HG03103 (cell line): ENCODE measurements around the gene D2HGDH.
"Not testable (repeated sequence)": the region's sequence is repeated elsewhere in the genome, so short reads cannot be mapped to it uniquely, and the experiment has no call there.

Experiments
- ATAC-seq: cut with Tn5 transposase; IDR thresholded peaks from one replicate; pipeline ENCODE4 v1.9.1; 2021; ENCODE audit warnings: low read depth; ENCODE audit not compliant: unreplicated experiment

Gene D2HGDH

DNA sequence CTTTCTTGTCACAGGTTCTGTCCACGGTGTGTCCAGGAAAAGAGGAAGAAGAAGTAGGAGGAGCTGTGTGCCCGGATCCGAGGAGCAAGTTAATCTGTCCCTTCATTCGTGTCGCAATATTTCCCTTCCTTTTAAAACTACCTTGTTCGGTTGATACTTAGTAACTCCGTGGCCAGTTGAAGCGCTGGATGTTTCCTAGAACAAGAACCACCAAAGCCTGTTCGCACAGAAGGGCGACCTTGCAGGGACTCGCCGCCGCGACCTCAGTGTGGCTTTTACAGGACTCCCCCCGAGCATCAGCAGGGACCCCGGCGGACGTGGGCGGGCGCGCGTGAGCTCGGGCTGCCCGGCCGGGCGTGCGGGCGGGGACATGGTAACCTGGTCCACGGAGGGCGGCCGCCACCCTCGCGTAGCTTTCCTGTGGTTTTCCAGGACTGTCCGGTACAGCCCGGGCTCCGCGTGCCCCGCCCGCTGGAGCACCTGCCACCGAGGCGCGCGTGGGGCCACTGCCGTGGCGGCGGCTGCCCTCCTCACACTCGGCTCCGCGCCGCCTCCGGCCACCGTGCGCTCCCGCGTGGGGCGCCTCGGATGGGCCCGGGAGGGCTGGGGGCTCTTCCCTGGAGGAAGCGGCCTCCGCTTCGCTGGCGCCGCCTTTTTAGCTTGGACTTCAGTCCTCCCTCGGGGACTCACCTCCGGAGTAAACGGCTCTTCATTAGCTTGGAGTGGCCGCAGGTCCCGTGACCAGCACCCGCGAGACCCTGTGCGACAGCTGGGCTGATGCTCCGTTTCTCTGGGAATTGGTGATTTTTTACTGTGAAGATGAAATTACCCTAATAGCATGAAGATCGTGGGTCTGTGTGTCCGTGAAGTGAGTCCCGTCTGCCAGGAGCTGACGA, 9.2 kb upstream of the D2HGDH start:
- ATAC-seq = no peak

DNA sequence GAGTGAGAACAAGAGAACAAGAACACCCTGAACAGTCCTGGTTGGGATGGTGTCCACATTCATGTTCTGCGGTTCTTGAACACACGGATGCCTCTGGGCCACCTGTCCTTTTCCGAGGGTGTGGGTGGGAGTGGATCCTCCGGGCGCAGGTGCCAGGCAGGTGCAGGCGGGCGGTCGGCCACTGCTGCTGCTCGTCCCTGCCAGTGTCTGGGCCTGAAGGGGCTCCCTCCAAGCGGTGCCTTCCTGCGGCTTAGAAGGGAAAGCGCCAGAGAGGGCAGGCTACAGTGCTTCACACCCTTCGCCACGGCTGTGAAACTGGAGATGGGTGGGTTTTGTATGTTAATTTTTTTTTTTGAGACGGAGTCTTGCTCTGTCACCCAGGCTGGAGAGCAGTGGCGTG, 8.0 kb upstream of the D2HGDH start:
- ATAC-seq = no peak

DNA sequence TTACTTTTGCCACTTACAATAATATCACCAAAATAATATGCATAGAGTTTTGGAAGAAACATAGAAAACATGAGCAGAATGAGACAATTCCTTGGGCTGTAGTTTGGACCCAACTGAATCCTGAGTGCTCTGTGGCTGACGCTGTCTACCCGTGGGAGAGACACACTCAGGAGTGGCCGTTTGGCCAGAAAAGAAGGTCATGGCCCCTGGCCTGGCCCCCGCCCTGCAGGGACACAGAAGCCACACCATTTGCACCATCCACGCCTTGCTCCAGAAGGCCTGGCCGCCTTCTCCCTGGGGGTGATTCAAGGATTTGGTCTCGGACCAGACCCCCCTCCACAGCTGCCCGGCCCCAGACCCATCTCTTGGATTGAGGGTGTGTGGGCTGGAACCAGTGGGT, 6.4 kb upstream of the D2HGDH start:
- no peak for ATAC-seq

DNA sequence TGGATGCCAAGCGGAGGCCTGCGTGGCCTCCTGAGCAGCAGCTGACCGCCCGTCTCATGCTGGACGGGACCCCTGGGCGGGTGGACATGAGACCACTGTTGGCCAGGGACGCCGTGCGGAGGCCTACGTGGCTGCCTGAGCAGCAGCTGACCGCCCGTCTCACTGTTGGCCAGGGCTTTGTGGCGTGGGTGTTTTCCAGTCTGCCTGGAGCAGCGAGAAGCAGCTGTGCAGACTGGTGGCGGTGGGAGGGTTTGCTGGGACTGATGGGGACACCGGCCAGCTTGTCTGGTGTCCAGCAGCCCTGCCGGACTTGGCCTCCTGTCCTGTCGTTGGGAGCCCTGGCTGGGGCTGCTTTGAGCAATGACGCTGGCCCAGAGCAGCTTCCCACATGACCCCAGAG, 5.8 kb upstream of the D2HGDH start:
- no peak for ATAC-seq

DNA sequence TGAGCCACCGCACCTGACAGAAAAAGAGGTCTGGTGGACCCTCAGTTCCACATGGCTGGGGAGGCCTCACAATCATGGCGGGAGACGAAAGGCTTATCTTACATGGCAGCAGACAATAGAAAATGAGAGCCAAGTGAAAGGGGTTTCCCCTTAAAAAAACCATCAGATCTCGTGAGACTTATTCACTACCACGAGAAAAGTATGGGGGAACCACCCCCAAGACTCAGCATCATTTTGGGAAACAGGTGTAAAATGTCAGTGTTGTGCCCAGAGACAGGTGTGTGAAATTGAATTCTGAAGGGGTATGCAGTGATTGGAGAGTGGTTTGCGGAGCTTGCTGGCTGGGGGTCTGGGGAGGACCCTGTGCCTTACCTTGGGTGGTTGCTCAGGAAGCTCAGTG, 4.6 kb upstream of the D2HGDH start:
- no peak for ATAC-seq

DNA sequence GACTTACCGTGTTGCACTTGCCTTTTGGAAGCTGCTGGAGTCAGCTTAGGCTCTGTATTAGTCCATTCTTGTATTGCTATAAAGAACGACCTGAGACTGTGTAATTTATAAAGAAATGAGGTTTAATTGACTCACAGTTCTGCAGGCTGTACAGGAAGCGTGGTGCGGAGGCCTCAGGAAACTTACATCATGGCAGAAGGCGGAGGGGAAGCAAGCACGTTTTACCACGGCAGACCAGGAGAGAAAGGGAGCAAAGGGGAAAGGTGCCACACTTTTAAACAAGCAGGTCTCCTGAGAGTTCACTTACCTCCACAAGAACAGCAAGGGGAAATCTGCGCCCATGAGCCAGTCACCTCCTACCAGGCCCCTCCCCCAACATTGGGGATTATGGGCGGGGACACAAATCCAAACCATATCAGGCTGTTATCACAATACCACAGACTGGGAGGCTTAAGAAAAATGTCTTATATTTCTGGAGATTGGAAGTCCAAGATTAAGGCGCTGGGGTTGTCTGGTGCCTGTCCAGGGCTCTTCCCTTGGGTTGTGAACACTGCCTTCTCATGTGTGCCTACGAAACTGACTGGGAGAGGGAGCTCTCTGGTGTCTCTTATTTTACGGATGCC, 3.6 kb upstream of the D2HGDH start:
- ATAC-seq = no peak

DNA sequence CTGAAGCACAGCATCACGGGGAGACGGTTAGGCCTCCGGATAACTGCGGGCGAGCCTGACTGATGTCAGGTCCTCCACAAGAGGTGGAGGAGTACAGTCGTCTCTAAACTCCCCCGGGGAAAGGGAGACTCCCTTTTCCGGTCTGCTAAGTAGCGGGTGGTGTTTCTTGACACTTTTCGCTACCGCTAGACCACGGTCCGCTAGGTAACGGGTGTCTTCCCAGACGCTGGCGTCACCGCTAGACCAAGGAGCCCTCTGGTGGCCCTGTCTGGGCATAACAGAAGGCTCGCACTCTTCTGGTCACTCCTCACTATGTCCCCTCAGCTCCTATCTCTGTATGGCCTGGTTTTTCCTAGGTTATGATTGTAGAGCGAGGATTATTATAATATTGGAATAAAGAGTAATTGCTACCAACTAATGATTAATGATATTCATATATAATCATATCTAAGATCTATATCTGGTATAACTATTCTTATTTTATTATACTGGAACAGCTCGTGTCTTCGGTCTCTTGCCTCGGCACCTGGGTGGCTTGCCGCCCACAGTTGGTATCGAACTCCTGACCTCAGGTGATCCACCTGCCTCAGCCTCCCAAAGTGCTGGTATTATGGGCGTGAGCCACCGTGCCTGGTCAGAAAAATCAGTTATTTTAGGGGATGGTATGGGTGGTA, 1.8 kb upstream of the D2HGDH start:
- not testable (repeated sequence) for ATAC-seq

DNA sequence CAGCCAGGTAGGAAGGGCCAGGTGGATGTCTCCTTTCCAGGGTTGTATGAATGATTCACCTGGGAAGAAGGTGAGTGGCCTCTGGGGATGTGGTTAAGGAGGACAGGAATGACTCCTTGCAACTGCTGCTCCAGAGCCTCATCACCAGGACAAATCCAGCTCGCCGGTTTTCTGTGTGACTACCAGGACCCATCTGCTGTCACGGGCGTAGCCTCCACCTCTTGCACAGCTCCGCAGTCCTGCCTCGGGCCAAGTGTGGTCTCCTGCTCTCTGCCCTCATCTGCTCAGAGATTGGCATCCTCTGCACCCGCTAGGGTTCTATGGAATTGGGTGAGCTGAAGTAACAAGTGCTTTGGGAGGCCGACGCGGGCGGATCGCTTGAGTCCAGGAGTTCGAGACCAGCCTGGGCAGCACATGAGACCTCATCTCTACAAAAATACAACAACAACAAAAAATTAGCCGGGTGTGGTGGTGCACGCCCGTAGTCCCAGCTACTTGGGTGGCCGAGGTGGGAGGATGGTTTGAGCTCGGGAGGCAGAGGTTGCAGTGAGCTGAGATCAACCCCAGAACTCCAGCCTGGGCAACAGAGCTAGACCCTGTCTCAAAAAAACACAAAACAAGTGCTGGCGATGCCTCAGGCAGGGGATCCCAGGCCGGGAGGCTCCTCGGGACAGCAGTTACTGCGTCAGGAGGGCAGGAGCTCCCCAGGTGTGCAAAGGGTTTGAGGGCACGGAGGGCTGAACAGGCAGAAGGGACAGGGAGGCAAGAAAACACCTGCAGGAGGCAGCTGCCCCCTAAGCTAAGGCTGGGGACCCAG, 831 bp upstream of the D2HGDH start:
- no peak for ATAC-seq

DNA sequence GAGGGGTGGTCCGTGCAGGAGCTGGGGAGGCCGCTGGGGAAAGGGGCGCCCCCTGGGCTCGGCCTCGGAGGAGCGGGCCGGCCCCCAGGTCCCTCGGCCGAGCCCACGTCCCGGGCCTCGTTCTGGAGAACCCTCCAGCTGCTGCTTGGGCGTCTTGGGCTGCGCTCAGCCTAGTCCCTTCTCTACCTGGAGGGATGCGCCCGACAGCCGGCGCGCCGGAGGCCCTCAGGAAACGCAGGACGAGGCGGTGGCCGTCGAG, 293 bp upstream of the D2HGDH start:
- ATAC-seq = peak; percentile 17

DNA sequence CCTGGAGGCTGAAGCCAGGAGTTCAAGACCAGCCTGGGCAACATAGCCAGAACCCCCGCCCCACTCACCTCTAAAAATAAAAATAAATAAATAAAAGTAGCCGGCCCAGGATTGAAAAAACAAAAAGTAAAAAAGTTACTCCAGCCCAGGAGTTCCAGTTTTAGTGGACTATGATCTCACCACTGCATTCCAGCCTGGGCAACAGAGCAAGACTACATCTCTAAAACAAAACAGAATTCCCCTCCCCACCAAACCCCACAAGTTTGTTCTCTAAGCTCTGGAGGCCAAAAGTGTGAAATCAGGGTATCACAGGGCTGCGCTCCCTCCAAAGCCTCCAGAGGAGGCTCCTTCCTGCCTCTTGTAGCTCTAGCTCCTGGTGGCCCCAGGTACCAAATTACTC, 1.7 kb downstream of the D2HGDH start:
- no peak for ATAC-seq

DNA sequence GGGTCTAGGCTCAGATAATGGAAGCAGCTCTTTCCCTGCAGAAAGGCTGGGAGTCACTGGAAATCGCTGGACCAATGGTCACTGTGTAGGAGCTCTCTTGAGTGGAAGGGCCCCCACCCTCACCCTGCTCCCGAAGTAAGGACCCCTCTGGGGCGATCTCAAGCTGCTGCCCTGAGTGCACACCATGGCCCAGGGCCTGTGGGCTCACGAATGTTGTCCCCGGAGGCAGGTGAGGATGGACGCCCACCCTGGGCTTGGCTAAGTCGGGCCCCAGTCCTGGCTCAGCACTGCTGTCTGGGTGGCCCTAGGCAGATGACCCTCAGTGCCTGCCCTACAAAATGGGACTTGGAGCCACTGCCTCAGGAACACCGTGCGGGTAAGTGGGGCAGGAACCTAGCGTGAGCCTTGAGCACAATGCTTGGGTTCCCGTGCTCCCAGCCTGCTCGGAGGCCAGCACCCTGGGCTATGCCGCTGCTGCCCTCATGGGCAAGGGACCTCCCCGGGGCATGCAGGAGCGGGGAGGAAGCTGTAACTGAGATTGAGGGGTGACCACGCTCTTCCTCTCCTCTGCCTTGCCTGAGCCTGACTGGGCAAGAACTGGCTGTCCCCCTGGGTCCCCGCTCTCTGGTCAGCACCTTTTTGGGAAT, 3.7 kb downstream of the D2HGDH start:
- ATAC-seq = no peak

DNA sequence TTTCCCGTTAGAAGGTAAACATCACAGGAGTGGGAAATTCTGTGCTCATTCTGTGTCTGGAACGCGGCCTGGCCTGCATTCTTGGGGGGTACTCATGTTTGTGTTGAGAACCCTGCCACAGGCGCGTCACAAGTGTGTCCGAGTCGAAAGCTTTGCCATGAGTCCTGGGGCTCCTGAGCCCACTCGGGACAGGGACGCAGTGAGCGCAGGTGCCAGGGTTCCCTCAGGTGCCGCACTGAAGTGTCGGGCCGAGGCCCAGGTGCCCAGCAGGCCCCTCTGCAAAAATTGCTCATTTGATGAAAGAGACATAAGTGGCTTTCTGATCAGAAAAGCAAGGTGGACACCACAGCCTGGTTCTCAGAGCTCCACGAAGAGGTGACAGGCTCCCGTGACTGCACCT, 4.7 kb downstream of the D2HGDH start:
- ATAC-seq = no peak

DNA sequence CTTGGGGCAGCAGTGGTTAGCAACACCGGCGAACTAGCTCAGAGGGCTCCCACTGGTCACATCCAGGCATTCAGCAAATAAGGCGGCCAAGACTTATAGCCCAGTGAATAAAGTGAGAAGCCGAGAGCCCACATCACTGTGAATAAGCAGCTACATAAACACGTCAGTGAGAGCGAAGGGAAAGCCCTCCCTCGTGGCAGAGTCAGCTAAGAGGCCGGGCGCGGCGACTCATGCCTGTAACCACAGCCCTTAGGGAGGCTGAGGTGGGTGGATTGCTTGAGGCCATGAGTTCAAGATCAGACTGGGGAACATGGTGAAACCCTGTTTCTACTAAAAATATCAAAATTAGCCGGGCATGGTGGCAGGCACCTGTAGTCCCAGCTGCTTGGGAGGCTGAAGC, 5.2 kb downstream of the D2HGDH start:
- no peak for ATAC-seq

DNA sequence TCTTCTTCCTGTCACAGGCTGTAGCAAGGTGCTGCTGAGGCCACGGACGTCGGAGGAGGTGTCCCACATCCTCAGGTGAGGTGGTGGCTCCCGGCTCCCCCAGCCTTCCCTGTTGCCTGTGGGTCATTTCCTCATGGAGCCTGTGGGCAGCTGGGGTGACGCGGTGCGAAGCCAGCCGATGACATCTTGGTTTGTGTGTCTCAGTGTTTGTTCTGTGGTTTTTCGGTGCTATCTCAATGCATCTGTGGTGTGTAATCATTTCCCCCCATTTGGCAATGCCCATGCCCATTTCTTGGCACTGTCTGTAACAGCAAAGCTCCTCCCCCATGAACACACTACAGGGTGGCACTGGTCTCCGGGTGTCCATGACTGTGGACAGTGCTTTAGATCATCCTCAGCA, 6.6 kb downstream of the D2HGDH start:
- ATAC-seq = no peak

DNA sequence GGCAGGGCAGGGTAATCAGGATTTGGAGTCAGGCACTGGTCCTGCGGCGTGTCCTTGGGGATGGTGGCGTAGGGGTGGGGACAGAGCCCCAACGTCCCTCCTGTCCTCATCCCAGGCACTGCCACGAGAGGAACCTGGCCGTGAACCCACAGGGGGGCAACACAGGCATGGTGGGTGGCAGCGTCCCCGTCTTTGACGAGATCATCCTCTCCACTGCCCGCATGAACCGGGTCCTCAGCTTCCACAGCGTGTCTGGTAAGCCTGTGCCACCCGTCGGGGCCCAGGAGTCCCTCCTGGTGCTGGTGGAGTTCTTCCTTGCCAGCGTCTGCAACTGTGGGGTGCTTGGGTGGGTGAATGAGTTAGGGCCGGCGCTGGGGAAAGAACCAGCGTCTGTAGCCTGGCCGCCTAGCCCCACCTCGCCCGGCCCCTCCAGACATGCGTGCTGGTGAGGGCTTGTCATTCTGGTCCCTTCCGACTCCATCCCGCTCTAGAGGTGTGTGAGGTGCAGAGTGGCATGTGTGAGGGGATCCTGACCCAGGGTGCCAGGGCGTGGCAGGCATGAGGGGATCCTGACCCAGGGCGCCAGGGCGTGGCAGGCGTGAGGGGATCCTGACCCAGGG, 8.0 kb downstream of the D2HGDH start:
- ATAC-seq = no peak

DNA sequence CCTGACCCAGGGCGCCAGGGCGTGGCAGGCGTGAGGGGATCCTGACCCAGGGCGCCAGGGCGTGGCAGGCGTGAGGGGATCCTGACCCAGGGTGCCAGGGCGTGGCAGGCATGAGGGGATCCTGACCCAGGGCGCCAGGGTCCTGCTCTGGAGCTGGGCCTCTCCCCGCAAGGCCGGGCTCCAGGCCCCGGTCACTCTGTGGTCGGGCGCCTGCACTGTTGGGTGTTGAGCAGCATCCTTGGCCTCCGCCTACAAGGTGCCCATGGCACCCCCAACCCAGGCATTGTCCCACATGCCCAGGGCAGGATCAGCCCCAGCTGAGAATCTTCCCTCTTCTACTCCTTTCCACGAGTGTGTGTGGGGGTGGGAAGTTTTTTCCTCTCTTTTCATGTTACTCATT, 8.6 kb downstream of the D2HGDH start:
- ATAC-seq = not testable (repeated sequence)

DNA sequence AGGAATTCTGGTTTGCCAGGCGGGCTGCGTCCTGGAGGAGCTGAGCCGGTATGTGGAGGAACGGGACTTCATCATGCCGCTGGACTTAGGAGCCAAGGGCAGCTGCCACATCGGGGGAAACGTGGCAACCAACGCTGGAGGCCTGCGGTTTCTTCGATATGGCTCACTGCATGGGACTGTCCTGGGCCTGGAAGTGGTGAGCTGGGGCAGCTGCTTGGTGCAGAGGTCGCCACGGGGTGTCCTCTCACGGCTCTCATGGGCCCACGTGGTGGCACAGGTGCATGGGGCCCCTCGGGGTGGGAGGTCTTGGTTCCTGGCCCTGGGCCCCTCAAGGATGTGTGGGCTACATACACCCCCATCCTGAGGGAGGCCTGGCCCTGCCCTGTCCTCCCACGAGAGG, 9.2 kb downstream of the D2HGDH start:
- ATAC-seq = no peak

DNA sequence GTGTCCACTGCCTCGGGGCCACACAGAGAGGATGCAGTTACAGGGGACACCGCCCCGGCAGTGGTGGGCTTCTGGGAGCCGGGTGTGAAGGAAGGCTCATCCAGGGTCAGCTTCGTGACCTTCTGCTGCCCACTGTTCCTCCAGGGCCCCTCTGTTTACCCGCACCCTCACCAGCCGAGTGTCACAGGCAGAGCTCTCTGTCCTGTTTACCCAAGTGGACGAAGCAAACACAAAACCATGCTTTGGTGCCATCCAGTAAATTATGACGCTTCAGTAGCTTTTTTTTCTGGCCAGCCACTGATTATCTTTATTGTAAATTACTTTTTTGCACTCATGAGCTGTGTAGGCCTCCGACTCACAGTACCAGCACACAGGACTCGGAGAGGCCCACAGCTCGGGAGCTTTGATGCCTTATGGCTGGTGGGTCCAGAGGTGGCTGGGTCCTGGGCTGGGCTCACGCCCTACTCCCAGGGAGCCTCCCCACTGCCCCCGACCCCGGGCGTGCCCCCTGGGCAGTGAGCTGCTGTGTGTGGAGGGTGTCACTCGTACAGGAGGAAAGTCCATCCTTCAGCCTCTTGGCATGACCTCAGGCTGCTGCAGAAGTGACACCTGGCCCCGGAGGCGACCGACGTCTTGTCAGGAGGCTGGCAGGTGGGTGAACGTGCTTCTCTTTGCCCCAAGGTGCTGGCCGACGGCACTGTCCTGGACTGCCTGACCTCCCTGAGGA, 9.8 kb downstream of the D2HGDH start:
- ATAC-seq = no peak

DNA sequence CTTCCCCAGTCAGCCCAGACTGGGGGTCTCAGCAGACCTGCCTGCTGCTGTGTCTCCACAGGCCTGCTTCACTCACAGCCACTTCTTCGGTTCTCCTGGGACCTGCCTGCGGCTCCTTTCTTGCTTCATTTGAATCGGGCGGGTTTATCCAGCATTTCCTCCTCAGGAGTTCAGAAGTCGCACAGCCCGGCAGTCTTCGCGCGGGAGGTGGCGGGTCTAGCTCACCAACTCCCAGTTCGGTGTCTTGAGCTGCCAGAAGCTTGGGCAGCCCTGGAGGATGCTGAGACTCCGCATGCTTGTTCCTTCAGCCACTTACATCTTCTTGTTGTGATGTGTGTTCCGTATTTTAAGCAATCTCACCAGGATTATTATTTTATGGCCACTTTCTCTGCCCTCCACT, 10.8 kb downstream of the D2HGDH start:
- no peak for ATAC-seq

DNA sequence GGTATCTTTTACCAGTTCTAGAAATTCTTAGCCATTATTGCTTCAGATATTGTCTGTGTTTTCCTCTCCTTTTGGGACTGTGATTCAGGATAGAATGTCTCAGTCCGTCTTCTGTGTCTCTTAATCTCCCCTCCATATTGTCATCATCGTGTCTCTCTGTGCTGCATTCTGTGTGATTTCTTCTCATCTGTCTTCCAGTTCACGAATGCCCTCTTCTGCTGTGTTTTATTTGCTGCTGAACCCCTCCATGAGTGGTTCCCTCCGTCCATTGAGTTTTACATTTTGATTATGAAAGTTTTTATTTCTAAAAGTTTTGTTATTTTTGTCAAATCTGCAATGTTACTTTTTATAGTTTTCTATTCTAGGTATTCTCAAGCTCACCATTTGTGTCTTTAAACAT, 11.7 kb downstream of the D2HGDH start:
- no peak for ATAC-seq
